Measurements from ENCODE around the gene CMPK2.

Gene CMPK2

DNA sequence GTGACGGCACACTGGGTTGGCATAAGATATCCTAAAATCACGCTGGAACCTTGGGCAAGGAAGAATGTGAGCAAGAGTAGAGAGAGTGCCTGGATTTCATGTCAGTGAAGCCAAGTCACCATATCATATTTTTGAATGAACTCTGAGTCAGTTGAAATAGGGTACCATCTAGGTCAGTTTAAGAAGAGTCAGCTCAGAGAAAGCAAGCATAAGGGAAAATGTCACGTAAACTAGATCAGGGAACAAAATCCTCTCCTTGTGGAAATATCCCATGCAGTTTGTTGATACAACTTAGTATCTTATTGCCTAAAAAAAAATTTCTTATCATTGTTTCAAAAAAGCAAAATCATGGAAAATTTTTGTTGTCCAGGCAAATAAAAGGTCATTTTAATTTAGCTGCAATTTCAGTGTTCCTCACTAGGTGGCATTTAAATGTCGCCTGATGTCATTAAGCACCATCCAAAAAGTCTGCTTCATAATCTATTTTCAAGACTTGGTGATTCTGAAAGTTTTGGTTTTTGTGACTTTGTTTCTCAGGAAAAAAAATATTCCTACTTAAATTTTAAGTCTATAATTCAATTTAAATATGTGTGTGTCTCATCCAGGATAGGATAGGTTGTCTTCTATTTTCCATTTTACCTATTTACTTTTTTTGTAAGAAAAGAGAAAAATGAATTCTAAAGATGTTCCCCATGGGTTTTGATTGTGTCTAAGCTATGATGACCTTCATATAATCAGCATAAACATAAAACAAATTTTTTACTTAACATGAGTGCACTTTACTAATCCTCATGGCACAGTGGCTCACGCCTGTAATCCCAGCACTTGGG lies 31.4 kb upstream of the CMPK2 start:
- no peak overlapping the region for H3K4me3 ChIP-seq (ENCODE audit: low read length, poor library complexity, severe bottlenecking)
- no peaks in the 10 kb centered on the region for H3F3A ChIP-seq (ENCODE audit: low read depth)
- H3K79me2 ChIP-seq (ENCODE audit: insufficient read depth, low read length): no peaks in the 10 kb centered on the region
- no peaks in the 10 kb centered on the region for H3K27me3 ChIP-seq (ENCODE audit: insufficient read depth, low read length, poor library complexity, severe bottlenecking)
- no peaks in the 10 kb centered on the region for H3K36me3 ChIP-seq (ENCODE audit: insufficient read depth, low read length)
- no peak overlapping the region for H3K9ac ChIP-seq (ENCODE audit: low read depth, low read length, poor library complexity, severe bottlenecking)
- H3K9me3 ChIP-seq (ENCODE audit: insufficient read depth, low read depth, low read length): no peaks in the 10 kb centered on the region
- H3K9me2 ChIP-seq (replicated peaks; ENCODE audit: low read depth, low read length): no peaks in the 10 kb centered on the region
- H3K4me1 ChIP-seq (ENCODE audit: insufficient read depth, low read length, poor library complexity, severe bottlenecking): no peaks in the 10 kb centered on the region
- no peak overlapping the region for H3K4me2 ChIP-seq (ENCODE audit: low read depth, low read length, poor library complexity, severe bottlenecking)
- no peaks in the 10 kb centered on the region for H4K20me1 ChIP-seq (ENCODE audit: insufficient read depth, low read length, poor library complexity, severe bottlenecking)
- no peak overlapping the region for H2AFZ ChIP-seq (ENCODE audit: low read length)
- no peak for TF ChIP-seq EZH2phosphoT487 (IDR thresholded peaks at IDR 0.05; ENCODE audit: borderline replicate concordance)
- TF ChIP-seq, protein P1, sequence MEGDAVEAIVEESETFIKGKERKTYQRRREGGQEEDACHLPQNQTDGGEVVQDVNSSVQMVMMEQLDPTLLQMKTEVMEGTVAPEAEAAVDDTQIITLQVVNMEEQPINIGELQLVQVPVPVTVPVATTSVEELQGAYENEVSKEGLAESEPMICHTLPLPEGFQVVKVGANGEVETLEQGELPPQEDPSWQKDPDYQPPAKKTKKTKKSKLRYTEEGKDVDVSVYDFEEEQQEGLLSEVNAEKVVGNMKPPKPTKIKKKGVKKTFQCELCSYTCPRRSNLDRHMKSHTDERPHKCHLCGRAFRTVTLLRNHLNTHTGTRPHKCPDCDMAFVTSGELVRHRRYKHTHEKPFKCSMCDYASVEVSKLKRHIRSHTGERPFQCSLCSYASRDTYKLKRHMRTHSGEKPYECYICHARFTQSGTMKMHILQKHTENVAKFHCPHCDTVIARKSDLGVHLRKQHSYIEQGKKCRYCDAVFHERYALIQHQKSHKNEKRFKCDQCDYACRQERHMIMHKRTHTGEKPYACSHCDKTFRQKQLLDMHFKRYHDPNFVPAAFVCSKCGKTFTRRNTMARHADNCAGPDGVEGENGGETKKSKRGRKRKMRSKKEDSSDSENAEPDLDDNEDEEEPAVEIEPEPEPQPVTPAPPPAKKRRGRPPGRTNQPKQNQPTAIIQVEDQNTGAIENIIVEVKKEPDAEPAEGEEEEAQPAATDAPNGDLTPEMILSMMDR (conservative IDR thresholded peaks at IDR 0.05; ENCODE audit: low read length): peak; percentile 80

- H3K4me1 ChIP-seq (ENCODE audit: insufficient read depth, low read length, poor library complexity, severe bottlenecking): no peaks in the 10 kb centered on the region
- no peak for TF ChIP-seq EZH2phosphoT487 (IDR thresholded peaks at IDR 0.05; ENCODE audit: borderline replicate concordance)
- TF ChIP-seq, protein P1 (conservative IDR thresholded peaks at IDR 0.05; ENCODE audit: low read length): no peak
- no peak overlapping the region for H2AFZ ChIP-seq (ENCODE audit: low read length)
Measured at GRCh38 chr2:6893876-6894482, 28.3 kb upstream of the CMPK2 start.

GRCh38 chr2:6888724-6889123 lies 23.0 kb upstream of the CMPK2 start:
- Histone ChIP-seq H3K79me2 (ENCODE audit: insufficient read depth, low read length) (no peaks in the 10 kb centered on the region), H3K9me2 (replicated peaks; ENCODE audit: low read depth, low read length) (no peaks in the 10 kb centered on the region), H3K4me3 (ENCODE audit: low read length, poor library complexity, severe bottlenecking) (no peak overlapping the region), H3K4me1 (ENCODE audit: insufficient read depth, low read length, poor library complexity, severe bottlenecking) (peaks cover 25% of the 10 kb centered on the region), H4K20me1 (ENCODE audit: insufficient read depth, low read length, poor library complexity, severe bottlenecking) (no peaks in the 10 kb centered on the region), H2AFZ (ENCODE audit: low read length) (no peak overlapping the region), H3K9ac (ENCODE audit: low read depth, low read length, poor library complexity, severe bottlenecking) (no peak overlapping the region), H3K36me3 (ENCODE audit: insufficient read depth, low read length) (no peaks in the 10 kb centered on the region), H3F3A (ENCODE audit: low read depth) (no peaks in the 10 kb centered on the region), H3K9me3 (ENCODE audit: insufficient read depth, low read depth, low read length) (no peaks in the 10 kb centered on the region), H3K4me2 (ENCODE audit: low read depth, low read length, poor library complexity, severe bottlenecking) (no peak overlapping the region), H3K27me3 (ENCODE audit: insufficient read depth, low read length, poor library complexity, severe bottlenecking) (no peaks in the 10 kb centered on the region)
- TF ChIP-seq EZH2phosphoT487 (IDR thresholded peaks at IDR 0.05; ENCODE audit: borderline replicate concordance): no peak
- TF ChIP-seq, protein P1 (conservative IDR thresholded peaks at IDR 0.05; ENCODE audit: low read length): no peak

More at GRCh38 chr2:6893876-6894482, 28.3 kb upstream of the CMPK2 start:
- no peak overlapping the region for H3K4me3 ChIP-seq (ENCODE audit: low read length, poor library complexity, severe bottlenecking)
- H3K79me2 ChIP-seq (ENCODE audit: insufficient read depth, low read length): no peaks in the 10 kb centered on the region
- H3K9ac ChIP-seq (ENCODE audit: low read depth, low read length, poor library complexity, severe bottlenecking): no peak overlapping the region
- no peaks in the 10 kb centered on the region for H3F3A ChIP-seq (ENCODE audit: low read depth)
- H3K4me2 ChIP-seq (ENCODE audit: low read depth, low read length, poor library complexity, severe bottlenecking): no peak overlapping the region
- no peaks in the 10 kb centered on the region for H3K36me3 ChIP-seq (ENCODE audit: insufficient read depth, low read length)
- H3K9me3 ChIP-seq (ENCODE audit: insufficient read depth, low read depth, low read length): no peaks in the 10 kb centered on the region
- no peaks in the 10 kb centered on the region for H3K9me2 ChIP-seq (replicated peaks; ENCODE audit: low read depth, low read length)
- H4K20me1 ChIP-seq (ENCODE audit: insufficient read depth, low read length, poor library complexity, severe bottlenecking): no peaks in the 10 kb centered on the region
- H3K27me3 ChIP-seq (ENCODE audit: insufficient read depth, low read length, poor library complexity, severe bottlenecking): no peaks in the 10 kb centered on the region
